Uterus (tissue), 4 donors: Measurements from ENCODE around the gene PML. TPM values are rescaled to one million over a fixed set of nuclear protein-coding genes. Genes with fewer than 3 reads are reported as not detected.
"Not testable (repeated sequence)": the region's sequence is repeated elsewhere in the genome, so short reads cannot be mapped to it uniquely, and the experiment has no call there.

Experiments
- DNase-seq, 2 donors: peaks; one replicate each; pipeline ENCODE4 v3.0.0-alpha.2; 2019 to 2020
- H3K27ac ChIP-seq, 2 donors: fragments of 200-600 bp; sonication (generic); 1 replicate in 1 of 2; 2 replicates in 1 of 2; pipeline ENCODE4 v1.5.1; 2016 to 2018
- H3K27me3 ChIP-seq, 2 donors: fragments of 200-600 bp; sonication (generic); one replicate each; pipeline ENCODE4 v1.5.1; 2018 to 2019; ENCODE audit warnings: control low read depth in 1 of 2
- H3K36me3 ChIP-seq, 2 donors: fragments of 200-600 bp; sonication (generic); one replicate each; pipeline ENCODE4 v1.5.1; 2019; ENCODE audit warnings: control low read depth in 1 of 2
- H3K4me1 ChIP-seq, 2 donors: fragments of 200-600 bp; sonication (generic); one replicate each; pipeline ENCODE4 v1.5.1; 2018 to 2019; ENCODE audit warnings: control low read depth in 1 of 2
- H3K4me3 ChIP-seq, 2 donors: fragments of 200-600 bp; sonication (generic); 1 replicate in 1 of 2; 2 replicates in 1 of 2; pipeline ENCODE4 v1.5.1; 2018 to 2019; ENCODE audit warnings: mild to moderate bottlenecking in 1 of 2
- H3K9me3 ChIP-seq, 2 donors: fragments of 200-600 bp; sonication (generic); one replicate each; pipeline ENCODE4 v1.5.1; 2019; ENCODE audit warnings: control low read depth in 1 of 2
- POLR2A ChIP-seq, 2 donors: fragments of 450-650 bp; IDR thresholded peaks; one replicate each; pipeline ENCODE4 v1.6.1; 2016; ENCODE audit warnings: antibody characterized with exemption in 2 of 2, mild to moderate bottlenecking in 1 of 2, moderate library complexity in 1 of 2
- intact Hi-C: fragments of 100-400 bp; cut with DNase I; formaldehyde crosslinking; loops from one replicate; pipeline ENCODE4 v1.15.1; 2023; ENCODE audit warnings: low total_unique reads
- total RNA-seq, 4 donors: library from RNA; depleted of rRNA in 3 of 4; stranded (reverse); fragments of >200 nt in 3 of 4; gene quantifications; one replicate each; pipeline versions ENCODE4 v1.1.0 to v1.2.4, GENCODE V29; 2014 to 2023
- TF ChIP-seq, protein P1 (sequence below), 4 experiments: fragments of 200-600 bp in 2 of 4; fragments of 450-650 bp in 2 of 4; sonication (generic) in 2 of 4; IDR thresholded peaks; one replicate each; pipeline ENCODE4 v1.5.1; 2016 to 2019; ENCODE audit warnings: antibody characterized with exemption in 4 of 4, mild to moderate bottlenecking in 2 of 4, moderate library complexity in 1 of 4
- donor health status: DM: yes; HTN: yes; CAD: no.

PML gene
- total RNA-seq, 4 donors from 2014 or later, result 39.0 to 118 (median 78.3) TPM

DNA sequence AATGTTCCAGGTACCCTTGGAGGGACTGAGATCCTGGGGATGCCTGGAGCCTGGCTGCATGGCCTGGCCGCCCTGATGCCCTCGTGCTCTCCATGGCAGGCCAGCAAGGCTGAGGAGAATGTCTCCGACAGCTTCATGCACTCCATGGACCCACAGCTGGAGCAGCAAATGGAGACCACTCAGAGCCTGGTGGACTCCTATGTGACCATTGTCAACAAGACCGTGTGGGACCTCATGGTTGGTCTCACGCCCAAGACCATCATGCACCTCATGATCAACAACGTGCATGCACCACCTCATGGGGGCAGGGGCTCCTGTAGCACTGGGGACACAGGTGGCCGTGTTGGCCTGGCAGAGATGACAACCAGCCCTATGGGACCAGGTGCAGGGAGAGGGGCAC, 68.2 kb downstream of the PML start:
- no peak for DNase-seq
- no peaks in the 10 kb centered on the region for H3K27me3 ChIP-seq
- H3K9me3 ChIP-seq, result no peaks in the 10 kb centered on the region
- H3K4me3 ChIP-seq, result no peak overlapping the region
- no peaks in the 10 kb centered on the region for H3K36me3 ChIP-seq
- TF ChIP-seq, protein P1, sequence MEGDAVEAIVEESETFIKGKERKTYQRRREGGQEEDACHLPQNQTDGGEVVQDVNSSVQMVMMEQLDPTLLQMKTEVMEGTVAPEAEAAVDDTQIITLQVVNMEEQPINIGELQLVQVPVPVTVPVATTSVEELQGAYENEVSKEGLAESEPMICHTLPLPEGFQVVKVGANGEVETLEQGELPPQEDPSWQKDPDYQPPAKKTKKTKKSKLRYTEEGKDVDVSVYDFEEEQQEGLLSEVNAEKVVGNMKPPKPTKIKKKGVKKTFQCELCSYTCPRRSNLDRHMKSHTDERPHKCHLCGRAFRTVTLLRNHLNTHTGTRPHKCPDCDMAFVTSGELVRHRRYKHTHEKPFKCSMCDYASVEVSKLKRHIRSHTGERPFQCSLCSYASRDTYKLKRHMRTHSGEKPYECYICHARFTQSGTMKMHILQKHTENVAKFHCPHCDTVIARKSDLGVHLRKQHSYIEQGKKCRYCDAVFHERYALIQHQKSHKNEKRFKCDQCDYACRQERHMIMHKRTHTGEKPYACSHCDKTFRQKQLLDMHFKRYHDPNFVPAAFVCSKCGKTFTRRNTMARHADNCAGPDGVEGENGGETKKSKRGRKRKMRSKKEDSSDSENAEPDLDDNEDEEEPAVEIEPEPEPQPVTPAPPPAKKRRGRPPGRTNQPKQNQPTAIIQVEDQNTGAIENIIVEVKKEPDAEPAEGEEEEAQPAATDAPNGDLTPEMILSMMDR (IDR thresholded peaks at IDR 0.05), result no peak
- no peak for TF ChIP-seq POLR2A (IDR thresholded peaks at IDR 0.05)
- intact Hi-C loops, result no loop called here
- no peak overlapping the region for H3K27ac ChIP-seq
- no peaks in the 10 kb centered on the region for H3K4me1 ChIP-seq

GRCh38 chr15:74063425-74064146, 69.1 kb downstream of the PML start:
- H3K4me1 ChIP-seq, H3K27ac ChIP-seq, intact Hi-C loops, H3K4me3 ChIP-seq, H3K27me3 ChIP-seq, H3K9me3 ChIP-seq, DNase-seq, H3K36me3 ChIP-seq: not testable (repeated sequence)

- intact Hi-C loops, H3K36me3 ChIP-seq, DNase-seq, H3K27ac ChIP-seq, H3K27me3 ChIP-seq, H3K4me1 ChIP-seq, H3K9me3 ChIP-seq, H3K4me3 ChIP-seq: not testable (repeated sequence)
These were observed 69.7 kb downstream of the PML start for GRCh38 chr15:74064183-74064582.

- intact Hi-C loops, H3K4me3 ChIP-seq, H3K9me3 ChIP-seq, DNase-seq, H3K4me1 ChIP-seq, H3K27ac ChIP-seq, H3K36me3 ChIP-seq, H3K27me3 ChIP-seq: not testable (repeated sequence)
These were observed 70.3 kb downstream of the PML start for GRCh38 chr15:74064822-74065221.

- DNase-seq, result peak in 1 of 2 donors; percentile 49
- H3K27ac ChIP-seq, H3K36me3 ChIP-seq, H3K9me3 ChIP-seq, H3K27me3 ChIP-seq, intact Hi-C loops, H3K4me1 ChIP-seq, H3K4me3 ChIP-seq: not testable (repeated sequence)
- TF ChIP-seq, protein P1 (IDR thresholded peaks at IDR 0.05), result peak; percentile 17 to 49 (median 32)
These were observed 71.3 kb downstream of the PML start for GRCh38 chr15:74065684-74066411.

DNA sequence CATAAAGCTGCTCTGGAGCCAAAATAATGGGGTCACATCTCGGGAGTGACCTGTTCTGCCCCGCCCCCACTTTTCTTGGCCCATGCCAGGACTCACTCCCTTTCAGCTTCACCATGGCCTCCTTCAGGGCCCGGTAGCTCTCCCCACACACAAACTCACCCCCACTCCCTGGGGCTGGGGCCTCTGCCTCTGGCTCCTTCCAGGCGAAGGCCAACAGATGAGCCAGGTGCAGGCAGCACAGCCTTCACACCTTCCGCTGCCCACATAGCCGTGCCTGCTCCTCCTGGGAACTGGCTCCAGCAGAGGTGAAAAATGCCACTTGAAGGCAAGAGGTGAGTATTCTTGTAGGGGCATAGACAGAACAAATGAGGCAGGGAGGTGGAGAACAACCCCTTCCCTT, 77.1 kb downstream of the PML start:
- H3K4me3 ChIP-seq, intact Hi-C loops, H3K27ac ChIP-seq, H3K27me3 ChIP-seq, DNase-seq, H3K4me1 ChIP-seq, H3K36me3 ChIP-seq, H3K9me3 ChIP-seq: not testable (repeated sequence)

DNA sequence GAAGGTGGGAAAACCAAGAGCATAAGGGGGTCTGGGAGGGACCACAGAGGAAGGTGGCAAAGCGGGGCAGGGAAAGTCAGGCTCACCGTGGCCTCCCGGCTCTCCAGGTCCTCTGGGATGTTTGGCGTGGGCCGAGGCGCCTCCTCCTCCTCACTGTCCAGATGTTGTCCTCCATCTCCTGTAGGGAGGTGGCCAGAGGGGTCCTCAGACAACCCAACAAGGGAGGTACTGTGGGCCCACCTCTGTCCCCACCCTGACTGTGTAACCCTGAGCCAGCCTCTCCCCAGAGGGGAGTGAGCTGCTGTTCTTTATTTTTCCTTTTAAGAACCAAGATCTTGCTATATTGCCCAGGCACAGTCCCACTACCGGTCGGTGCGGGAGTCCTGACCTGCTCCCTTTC, 77.6 kb downstream of the PML start:
- H3K4me3 ChIP-seq, H3K27ac ChIP-seq, H3K4me1 ChIP-seq, H3K36me3 ChIP-seq, DNase-seq, H3K27me3 ChIP-seq, H3K9me3 ChIP-seq, intact Hi-C loops: not testable (repeated sequence)

DNA sequence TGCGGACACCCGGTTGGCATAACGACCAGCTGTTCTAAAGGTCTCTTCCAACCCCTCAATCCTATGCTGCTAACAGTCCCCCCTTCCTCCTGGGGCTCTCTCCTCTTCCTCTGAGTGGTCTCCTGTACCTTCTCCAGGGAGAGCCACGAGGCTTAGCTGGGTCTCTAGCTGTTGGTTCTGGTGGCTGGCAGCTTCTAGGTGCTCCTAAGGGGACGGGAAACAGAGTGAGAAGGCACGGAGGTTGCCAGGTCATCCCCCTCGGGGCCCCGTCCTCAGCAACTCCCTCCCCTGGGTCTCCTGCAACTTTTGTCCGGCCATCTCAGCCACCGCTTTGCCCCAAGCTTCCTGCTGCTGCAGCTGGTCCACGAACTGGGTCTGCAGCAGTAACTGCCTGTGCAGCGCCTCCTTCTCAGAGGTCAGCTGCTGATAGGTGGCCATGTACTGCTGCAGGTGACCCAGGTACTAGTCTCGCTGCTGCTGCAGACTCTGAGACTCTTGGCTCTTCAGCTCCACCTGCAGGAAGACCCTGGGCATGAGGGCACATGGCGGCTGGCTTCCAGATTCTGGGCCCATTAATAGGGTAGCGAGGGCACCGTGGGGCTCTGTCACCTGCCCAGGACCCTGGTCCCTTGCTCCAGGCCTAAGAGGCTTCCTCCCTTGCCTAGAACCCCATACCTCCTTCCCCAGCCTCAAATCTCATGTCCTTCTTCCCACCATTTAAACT, 78.3 kb downstream of the PML start:
- intact Hi-C loops, DNase-seq, H3K27me3 ChIP-seq, H3K4me1 ChIP-seq, H3K4me3 ChIP-seq, H3K9me3 ChIP-seq, H3K27ac ChIP-seq, H3K36me3 ChIP-seq: not testable (repeated sequence)

DNA sequence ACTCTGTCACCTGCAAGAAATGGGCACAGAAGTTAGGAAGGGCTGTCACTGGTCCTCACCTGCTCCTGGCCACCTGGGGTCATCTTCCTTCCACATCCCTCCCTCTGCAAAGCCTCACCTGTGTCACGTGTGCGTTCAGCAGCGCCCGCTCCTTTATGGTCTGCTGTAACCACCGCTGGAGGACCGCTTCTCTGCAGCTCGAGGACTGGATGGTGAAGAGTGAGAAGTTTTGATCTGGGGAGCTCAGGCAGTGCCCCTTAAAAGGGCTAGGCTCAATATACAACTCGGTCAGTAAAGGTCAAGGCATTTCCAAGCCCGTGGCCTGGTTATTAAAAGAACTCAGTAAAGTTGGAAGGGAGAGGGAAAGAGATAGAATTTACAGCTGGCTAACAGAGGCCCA, 81.3 kb downstream of the PML start:
- H3K27ac ChIP-seq, H3K36me3 ChIP-seq, H3K27me3 ChIP-seq, H3K4me1 ChIP-seq, DNase-seq, H3K4me3 ChIP-seq, H3K9me3 ChIP-seq, intact Hi-C loops: not testable (repeated sequence)

- H3K27me3 ChIP-seq, H3K36me3 ChIP-seq, intact Hi-C loops, H3K4me1 ChIP-seq, H3K27ac ChIP-seq, H3K4me3 ChIP-seq, H3K9me3 ChIP-seq, DNase-seq: not testable (repeated sequence)
These were observed 87.9 kb downstream of the PML start, which contains the start of gene GOLGA6A for GRCh38 chr15:74082450-74082849. TSS of gene GOLGA6A (minus strand) at chr15:74082550. CDS start at chr15:74082509, 41 bp downstream.

GRCh38 chr15:74094567-74094966, 100.1 kb downstream of the PML start:
- H3K36me3 ChIP-seq, H3K27me3 ChIP-seq, H3K27ac ChIP-seq, DNase-seq, H3K9me3 ChIP-seq, H3K4me1 ChIP-seq, intact Hi-C loops, H3K4me3 ChIP-seq: not testable (repeated sequence)
